Activated naive CD4-positive, alpha-beta T cell treated with anti-CD3 and anti-CD28 coated beads, Interleukin-2, amount 10 ng/mL, durations not matched to agents 5 hours and 36 hours (primary cell): Measurements from ENCODE around the gene TOR2A. TPM values are rescaled to one million over a fixed set of nuclear protein-coding genes. Genes with fewer than 3 reads are reported as not detected.

ENCODE experiments used
- total RNA-seq, 2 experiments: library from RNA; stranded (reverse); gene quantifications; one replicate each; pipeline ENCODE4 v1.2.3, GENCODE V29; 2021

Gene TOR2A
- 10 to 100 TPM; 18.4 to 20.1 TPM for total RNA-seq

GRCh38 chr9:127734747-127735529, at the start of gene TOR2A:
Gene TOR2A (minus strand): TSS chr9:127735294. CDS start chr9:127735270, 24 bp downstream.

GRCh38 chr9:127778280-127779135, 43.4 kb upstream of the TOR2A start, which contains the start of gene SH2D3C:
Gene SH2D3C (minus strand): TSS chr9:127778666. CDS start chr9:127778627, 39 bp downstream.

GRCh38 chr9:127715470-127716337, 19.4 kb downstream of the TOR2A start, which contains the start of the genes PTRH1 and TTC16:
Gene PTRH1 (minus strand): TSS chr9:127715663. CDS start chr9:127715639, 24 bp downstream.
Gene TTC16 (plus strand): TSS chr9:127716079. CDS start chr9:127716146, 67 bp downstream.

DNA sequence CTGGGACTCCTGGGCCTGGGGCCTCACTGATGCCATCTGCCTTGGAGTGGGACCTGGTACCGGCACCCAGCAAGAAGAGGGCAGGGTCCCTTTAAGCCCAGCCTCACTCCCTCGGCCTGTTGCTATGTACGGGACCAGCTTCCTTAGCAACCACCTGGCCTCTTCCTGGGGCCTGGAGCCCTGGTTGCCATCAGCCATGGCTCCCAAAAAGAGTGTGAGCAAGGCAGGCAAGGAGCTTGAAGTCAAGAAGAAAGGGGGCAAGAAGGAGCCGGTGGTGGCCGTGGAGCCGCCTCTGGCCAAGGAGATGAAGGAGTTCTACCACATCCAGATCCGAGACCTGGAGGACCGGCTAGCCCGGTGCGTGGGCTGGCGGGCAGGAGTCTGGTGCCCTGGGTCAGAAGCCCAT, 28.3 kb downstream of the TOR2A start, which contains the start of gene CFAP157:
CFAP157 (plus strand) TSS at position 153 of the 406 bp plus-strand sequence; CDS start at position 197, 44 bp downstream.

Other genes starting within 250 kb of the TOR2A start
- gene STXBP1, start 123.0 kb downstream of the TOR2A start, total RNA-seq: 10 to 100 TPM; 21.3 to 23.1 TPM
- under 1 TPM in 1 of 2 experiments, not detected in 1; 0.40 TPM for gene CFAP157, start 28.3 kb downstream of the TOR2A start, total RNA-seq
- 1 to 10 TPM; 8.3 to 9.0 TPM for gene PTRH1, start 19.6 kb downstream of the TOR2A start, total RNA-seq
- gene TTC16, start 19.2 kb downstream of the TOR2A start, total RNA-seq: 1 to 10 TPM; 2.9 to 4.3 TPM
- gene SH2D3C, start 43.4 kb upstream of the TOR2A start, total RNA-seq: 10 to 100 TPM; 70.4 to 70.6 TPM
- gene CDK9, start 50.7 kb upstream of the TOR2A start, total RNA-seq: 100 to 1,000 TPM in 1 of 2 experiments, 10 to 100 TPM in 1; 95.2 to 102 TPM
- 10 to 100 TPM; 73.4 to 77.3 TPM for gene FPGS, start 67.6 kb upstream of the TOR2A start, total RNA-seq
- gene ENG, start 119.4 kb upstream of the TOR2A start, total RNA-seq: 10 to 100 TPM; 18.3 TPM
- gene AK1, start 142.4 kb upstream of the TOR2A start, total RNA-seq: 10 to 100 TPM; 65.7 to 83.0 TPM
- gene ST6GALNAC6, start 164.3 kb upstream of the TOR2A start, total RNA-seq: 100 to 1,000 TPM; 119 to 129 TPM
- 10 to 100 TPM; 29.6 to 32.1 TPM for gene ST6GALNAC4, start 181.7 kb upstream of the TOR2A start, total RNA-seq
- 1 to 10 TPM; 1.0 to 1.2 TPM for gene PIP5KL1, start 195.5 kb upstream of the TOR2A start, total RNA-seq
- 10 to 100 TPM; 59.0 to 60.3 TPM for gene DPM2, start 202.6 kb upstream of the TOR2A start, total RNA-seq
- gene EEIG1, start 245.7 kb upstream of the TOR2A start, total RNA-seq: 100 to 1,000 TPM; 405 to 422 TPM